Esophagus muscularis mucosa (tissue), 4 donors: ENCODE data around the gene NID2. TPM values are rescaled to one million over a fixed set of nuclear protein-coding genes. Genes with fewer than 3 reads are reported as not detected.
A peak's percentile ranks its signal among the peaks of the same experiment; 100 is the strongest.

Experiments used
- DNase-seq: peaks from one replicate; pipeline ENCODE4 v3.0.0-alpha.2; 2017; ENCODE audit errors: extremely low spot score
- H3K27ac ChIP-seq, 4 donors: fragments of 200-600 bp; sonication (generic); replicated peaks in 1 of 4; 1 replicate in 3 of 4; 2 replicates in 1 of 4; pipeline ENCODE4 v1.5.1; 2016 to 2019; ENCODE audit warnings: mild to moderate bottlenecking in 1 of 4
- H3K27me3 ChIP-seq, 4 donors: fragments of 200-600 bp; sonication (generic); one replicate each; pipeline versions ENCODE4 v1.5.1 to v1.6.0; 2016 to 2019
- H3K36me3 ChIP-seq, 4 donors: fragments of 200-600 bp; sonication (generic); one replicate each; pipeline ENCODE4 v1.5.1; 2016 to 2019
- H3K4me1 ChIP-seq, 4 donors: fragments of 200-600 bp; sonication (generic); one replicate each; pipeline ENCODE4 v1.5.1; 2016 to 2019
- H3K4me3 ChIP-seq, 4 donors: fragments of 200-600 bp; sonication (generic); 1 replicate in 2 of 4; 2 replicates in 2 of 4; pipeline ENCODE4 v1.5.1; 2016 to 2019; ENCODE audit warnings: mild to moderate bottlenecking in 4 of 4, moderate library complexity in 1 of 4
- H3K9me3 ChIP-seq, 4 donors: fragments of 200-600 bp; sonication (generic); 1 replicate in 3 of 4; 2 replicates in 1 of 4; pipeline ENCODE4 v1.5.1; 2016 to 2019
- EP300 ChIP-seq: sonication (generic); formaldehyde crosslinking; IDR thresholded peaks from one replicate; pipeline ENCODE4 v1.6.1; 2017; ENCODE audit warnings: antibody characterized with exemption
- POLR2A ChIP-seq: fragments of 450-650 bp; IDR thresholded peaks from one replicate; pipeline ENCODE4 v1.6.1; 2017; ENCODE audit warnings: antibody characterized with exemption, moderate library complexity, mild to moderate bottlenecking, low read depth
- POLR2AphosphoS5 ChIP-seq, 2 donors: sonication (generic); formaldehyde crosslinking; IDR thresholded peaks; one replicate each; pipeline ENCODE4 v1.6.1; 2017; ENCODE audit warnings: antibody characterized with exemption in 2 of 2
- WGBS: methylation state at CpG from one replicate; pipeline ENCODE4 v1.1.5; 2018; 5-methylcytosine and 5-hydroxymethylcytosine counted together
- intact Hi-C: fragments of 100-400 bp; cut with DNase I; formaldehyde crosslinking; loops from one replicate; pipeline ENCODE4 v1.15.1; 2023
- total RNA-seq, 4 donors: library from RNA; depleted of rRNA; stranded (reverse); fragments of >200 nt; gene quantifications; one replicate each; pipeline versions ENCODE4 v1.1.0 to v1.2.1, GENCODE V29; 2016
- TF ChIP-seq, protein P1 (sequence below), 3 experiments: fragments of 200-600 bp in 2 of 3; fragments of 450-650 bp in 1 of 3; sonication (generic) in 2 of 3; IDR thresholded peaks; one replicate each; pipeline ENCODE4 v1.5.1; 2017 to 2019; ENCODE audit warnings: antibody characterized with exemption in 3 of 3, mild to moderate bottlenecking in 2 of 3, moderate library complexity in 1 of 3

Gene NID2
- total RNA-seq, 4 donors from 2014 or later: 40.4 to 77.2 (median 57.5) TPM

DNA sequence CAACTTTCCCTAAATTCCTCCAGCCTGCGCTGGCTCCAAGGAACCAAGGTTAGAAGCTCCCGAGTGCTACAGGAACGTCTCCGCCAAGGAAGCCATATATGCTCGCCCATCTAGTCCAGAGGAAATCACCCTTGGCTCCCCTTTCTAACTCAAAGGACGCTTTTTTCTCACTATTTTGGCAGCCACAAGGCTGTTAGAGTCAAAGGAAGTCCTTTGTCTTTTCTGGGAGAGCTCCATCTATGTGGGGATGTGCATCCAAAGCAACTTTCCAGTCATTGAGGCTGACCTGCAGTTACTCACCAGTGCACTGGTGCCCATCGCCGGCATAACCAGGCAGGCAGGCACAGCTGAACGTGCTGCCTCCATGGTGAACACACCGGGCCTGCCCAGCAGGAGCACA is 42.0 kb downstream of the NID2 start:
- Histone ChIP-seq H3K9me3 (no peaks in the 10 kb centered on the region), H3K27ac (peak overlapping the region in 1 of 4 donors; percentile 10), H3K4me1 (peaks cover 45% of the 10 kb centered on the region in 4 donors), H3K27me3 (no peaks in the 10 kb centered on the region), H3K4me3 (no peak overlapping the region), H3K36me3 (peaks cover 13 to 34% (median 28%) of the 10 kb centered on the region in 4 donors)
- TF ChIP-seq EP300 (no peak), POLR2A (no peak), POLR2AphosphoS5 (IDR thresholded peaks at IDR 0.05) (no peak)
- TF ChIP-seq, protein P1, sequence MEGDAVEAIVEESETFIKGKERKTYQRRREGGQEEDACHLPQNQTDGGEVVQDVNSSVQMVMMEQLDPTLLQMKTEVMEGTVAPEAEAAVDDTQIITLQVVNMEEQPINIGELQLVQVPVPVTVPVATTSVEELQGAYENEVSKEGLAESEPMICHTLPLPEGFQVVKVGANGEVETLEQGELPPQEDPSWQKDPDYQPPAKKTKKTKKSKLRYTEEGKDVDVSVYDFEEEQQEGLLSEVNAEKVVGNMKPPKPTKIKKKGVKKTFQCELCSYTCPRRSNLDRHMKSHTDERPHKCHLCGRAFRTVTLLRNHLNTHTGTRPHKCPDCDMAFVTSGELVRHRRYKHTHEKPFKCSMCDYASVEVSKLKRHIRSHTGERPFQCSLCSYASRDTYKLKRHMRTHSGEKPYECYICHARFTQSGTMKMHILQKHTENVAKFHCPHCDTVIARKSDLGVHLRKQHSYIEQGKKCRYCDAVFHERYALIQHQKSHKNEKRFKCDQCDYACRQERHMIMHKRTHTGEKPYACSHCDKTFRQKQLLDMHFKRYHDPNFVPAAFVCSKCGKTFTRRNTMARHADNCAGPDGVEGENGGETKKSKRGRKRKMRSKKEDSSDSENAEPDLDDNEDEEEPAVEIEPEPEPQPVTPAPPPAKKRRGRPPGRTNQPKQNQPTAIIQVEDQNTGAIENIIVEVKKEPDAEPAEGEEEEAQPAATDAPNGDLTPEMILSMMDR (IDR thresholded peaks at IDR 0.05): no peak
- intact Hi-C loops: no loop called here
- no peak for DNase-seq
- WGBS: 72% methylated on average over 9 of the region's 10 CpGs

DNA sequence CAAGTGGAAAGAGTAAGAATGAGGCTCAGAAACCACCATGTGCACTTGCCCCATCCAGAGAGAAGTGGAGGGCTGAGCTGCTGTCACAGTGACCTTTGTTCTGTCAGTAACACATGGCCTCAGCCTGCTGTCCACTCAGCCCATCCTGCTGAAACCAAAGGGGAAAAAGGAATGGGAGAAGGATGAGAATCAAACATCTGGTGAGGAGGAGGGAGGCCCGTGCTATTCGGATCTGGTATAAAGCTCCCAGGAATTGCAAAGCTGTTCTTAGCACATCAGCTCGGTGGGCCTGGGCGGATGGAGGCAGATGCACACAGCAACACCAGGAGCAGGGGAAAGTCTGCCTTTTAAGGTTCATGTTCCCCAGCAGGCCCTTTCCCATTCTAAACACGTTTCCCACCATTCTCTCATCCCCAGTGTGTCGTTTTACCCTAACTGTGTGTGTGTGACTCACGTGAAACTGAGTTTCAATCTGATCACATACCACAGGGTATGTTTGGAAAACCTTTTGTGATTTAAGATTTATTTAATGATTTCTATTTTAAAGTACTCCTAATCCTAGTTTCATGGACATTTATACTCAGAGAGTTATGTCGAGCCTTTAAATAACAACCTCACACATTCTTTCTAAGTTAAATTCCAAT is 42.7 kb downstream of the NID2 start:
- peaks cover 13 to 34% (median 28%) of the 10 kb centered on the region in 4 donors for H3K36me3 ChIP-seq
- intact Hi-C loops: no loop called here
- H3K27me3 ChIP-seq: no peaks in the 10 kb centered on the region
- peak overlapping the region; percentile 0 to 52 (median 26) for H3K27ac ChIP-seq
- TF ChIP-seq EP300 (no peak), POLR2A (no peak), POLR2AphosphoS5 (IDR thresholded peaks at IDR 0.05) (no peak)
- TF ChIP-seq, protein P1 (IDR thresholded peaks at IDR 0.05): no peak
- no peak overlapping the region for H3K4me3 ChIP-seq
- WGBS: 78% methylated on average over 8 of the region's 8 CpGs
- DNase-seq: no peak
- no peaks in the 10 kb centered on the region for H3K9me3 ChIP-seq
- H3K4me1 ChIP-seq: peaks cover 43 to 49% (median 47%) of the 10 kb centered on the region in 4 donors

DNA sequence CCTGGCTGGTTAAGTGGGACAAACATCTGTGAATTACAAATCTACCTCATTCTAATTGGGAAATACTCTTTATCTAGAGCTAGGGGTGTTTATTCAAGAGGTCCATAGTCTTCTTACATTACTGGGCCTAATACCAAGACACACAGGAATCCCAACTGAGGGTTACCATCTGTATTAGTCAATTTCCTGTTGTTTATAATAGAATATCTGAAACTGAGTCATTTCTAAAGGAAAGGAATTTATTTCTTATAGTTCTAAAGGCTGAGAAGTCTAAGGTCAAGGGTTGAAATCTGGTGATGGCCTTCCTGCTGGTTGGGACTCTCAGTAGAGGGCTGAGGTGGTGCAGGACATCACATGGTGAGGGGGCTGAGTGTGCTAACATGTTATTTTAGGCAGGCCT is 43.5 kb downstream of the NID2 start:
- no peak for TF ChIP-seq EP300
- TF ChIP-seq, protein P1 (IDR thresholded peaks at IDR 0.05): no peak
- TF ChIP-seq POLR2A: no peak
- no peak for TF ChIP-seq POLR2AphosphoS5 (IDR thresholded peaks at IDR 0.05)
- Histone ChIP-seq H3K4me3 (no peak overlapping the region), H3K36me3 (peaks cover 13 to 34% (median 28%) of the 10 kb centered on the region in 4 donors), H3K4me1 (peaks cover 44 to 50% (median 47%) of the 10 kb centered on the region in 4 donors), H3K9me3 (no peaks in the 10 kb centered on the region), H3K27ac (peak overlapping the region; percentile 0 to 52 (median 26)), H3K27me3 (no peaks in the 10 kb centered on the region)
- DNase-seq: no peak
- intact Hi-C loops: no loop called here

DNA sequence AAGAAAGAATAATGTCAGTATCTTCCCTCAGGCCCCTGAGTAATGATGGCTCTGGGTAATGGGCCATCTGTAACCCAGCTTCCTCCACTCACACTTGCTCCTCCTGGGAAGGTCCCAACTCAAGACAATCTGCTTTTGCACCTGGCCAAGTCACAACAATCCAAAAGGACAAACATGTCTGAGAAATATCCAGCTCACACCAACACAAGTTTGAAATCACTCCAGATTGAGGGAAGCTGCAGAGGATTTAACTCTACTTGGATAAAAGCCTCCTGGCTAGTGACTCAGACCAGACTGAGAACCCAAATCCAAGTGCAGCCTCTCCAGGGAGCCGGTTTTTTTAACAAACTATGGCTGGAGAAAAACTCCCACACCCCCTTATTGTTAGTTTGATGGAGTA is 45.3 kb downstream of the NID2 start:
- peaks cover 44 to 61% (median 50%) of the 10 kb centered on the region in 4 donors for H3K4me1 ChIP-seq

DNA sequence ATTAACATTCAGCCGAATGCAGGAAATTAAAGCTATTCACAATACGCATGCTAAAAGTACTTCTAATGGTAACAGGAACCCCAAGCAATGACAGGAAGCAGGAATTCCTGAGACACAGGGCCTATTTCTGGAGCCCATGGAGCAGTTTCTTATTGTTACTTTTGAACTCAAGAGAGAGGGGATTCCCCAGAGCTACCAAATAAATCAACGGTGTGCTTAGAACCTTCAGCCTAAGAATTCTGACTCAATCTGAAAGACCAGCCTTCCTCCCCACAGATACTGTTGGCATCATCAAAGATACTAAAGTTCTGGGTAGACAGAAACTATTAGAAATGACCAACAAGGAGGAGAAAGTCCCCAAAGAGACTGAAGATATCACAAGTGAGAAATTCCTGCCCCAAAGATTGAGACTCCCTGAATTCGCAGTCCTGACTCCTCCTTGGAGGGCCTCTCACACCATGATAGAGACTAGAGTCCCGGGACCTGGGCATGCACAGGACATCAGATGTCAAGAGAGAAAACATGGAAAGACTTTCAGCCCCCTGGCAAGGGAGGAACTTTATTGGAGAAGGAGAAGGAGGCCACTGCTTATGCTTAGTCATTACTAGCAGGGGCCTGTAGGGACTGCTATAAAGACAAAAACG is 46.8 kb downstream of the NID2 start:
- Histone ChIP-seq H3K27me3 (no peaks in the 10 kb centered on the region), H3K4me1 (peaks cover 43 to 67% (median 50%) of the 10 kb centered on the region in 4 donors), H3K9me3 (no peaks in the 10 kb centered on the region), H3K4me3 (no peak overlapping the region), H3K27ac (peak overlapping the region in 1 of 4 donors; percentile 28), H3K36me3 (peaks cover 23 to 44% (median 29%) of the 10 kb centered on the region in 4 donors)
- 79% methylated on average over 6 of the region's 6 CpGs for WGBS
- DNase-seq: no peak
- peak in 1 of 2 donors; percentile 17 for TF ChIP-seq POLR2AphosphoS5 (IDR thresholded peaks at IDR 0.05)
- no peak for TF ChIP-seq EP300
- intact Hi-C loops: no loop called here

More for the DNA sequence above, 45.3 kb downstream of the NID2 start:
- intact Hi-C loops: no loop called here
- H3K27me3 ChIP-seq: no peaks in the 10 kb centered on the region
- H3K36me3 ChIP-seq: peaks cover 25 to 43% (median 38%) of the 10 kb centered on the region in 4 donors
- no peaks in the 10 kb centered on the region for H3K9me3 ChIP-seq
- 9% methylated on average over 1 of the region's 1 CpG for WGBS
- H3K27ac ChIP-seq: no peak overlapping the region
- H3K4me3 ChIP-seq: no peak overlapping the region
- TF ChIP-seq POLR2AphosphoS5 (IDR thresholded peaks at IDR 0.05): peak; percentile 10 to 11
- no peak for TF ChIP-seq EP300
- no peak for DNase-seq
